ENCODE results near the gene KRT28. TPM values are rescaled to one million over a fixed set of nuclear protein-coding genes. Genes with fewer than 3 reads are reported as not detected.
"Not testable (repeated sequence)": the region's sequence is repeated elsewhere in the genome, so short reads cannot be mapped to it uniquely, and the experiment has no call there.

KRT28 gene
- total and polyA plus RNA-seq, 2 experiments from 2014 or later: not detected

GRCh38 chr17:40753804-40754203, 46.0 kb downstream of the KRT28 start:
- Histone ChIP-seq H3K9me3 (ENCODE audit: low read depth) (no peaks in the 10 kb centered on the region), H3K9ac (no peak overlapping the region), H3K4me3 (no peak overlapping the region), H2AFZ (no peak overlapping the region), H4K20me1 (ENCODE audit: insufficient read depth) (no peaks in the 10 kb centered on the region), H3K4me1 (ENCODE audit: insufficient read depth) (no peaks in the 10 kb centered on the region), H3K4me2 (ENCODE audit: unreplicated experiment) (no peak overlapping the region), H3K79me2 (ENCODE audit: insufficient read depth) (no peaks in the 10 kb centered on the region), H3K27me3 (replicated peaks; ENCODE audit: insufficient read depth) (peaks cover 19% of the 10 kb centered on the region), H3K9me2 (ENCODE audit: insufficient read depth) (no peaks in the 10 kb centered on the region), H3K36me3 (ENCODE audit: low read depth) (no peaks in the 10 kb centered on the region), H3K27ac (no peak overlapping the region), H3F3A (ENCODE audit: insufficient read depth) (no peaks in the 10 kb centered on the region)
- no peak for TF ChIP-seq EZH2phosphoT487 (IDR thresholded peaks at IDR 0.05; ENCODE audit: insufficient read depth, low read depth)
- TF ChIP-seq EZH2 (IDR thresholded peaks at IDR 0.05; ENCODE audit: insufficient read depth, poor library complexity, severe bottlenecking): no peak
- WGBS, 2 experiments (ENCODE audit: low coverage in 1 of 2, low lambda C conversion rate in 2 of 2, missing lambda C conversion rate in 2 of 2): 47 to 60% methylated on average over 3 of the region's 3 CpGs
- DNase-seq: no peak
- in situ Hi-C loops (cut with MboI): no loop called here

GRCh38 chr17:40751065-40751464, 48.7 kb downstream of the KRT28 start:
- TF ChIP-seq EZH2phosphoT487 (IDR thresholded peaks at IDR 0.05; ENCODE audit: insufficient read depth, low read depth): no peak
- TF ChIP-seq EZH2 (IDR thresholded peaks at IDR 0.05; ENCODE audit: insufficient read depth, poor library complexity, severe bottlenecking): no peak
- no peak for DNase-seq
- Histone ChIP-seq H3K27ac (no peak overlapping the region), H3F3A (ENCODE audit: insufficient read depth) (no peaks in the 10 kb centered on the region), H3K4me2 (ENCODE audit: unreplicated experiment) (no peak overlapping the region), H2AFZ (no peak overlapping the region), H3K4me1 (ENCODE audit: insufficient read depth) (no peaks in the 10 kb centered on the region), H3K27me3 (replicated peaks; ENCODE audit: insufficient read depth) (peaks cover 32% of the 10 kb centered on the region), H3K36me3 (ENCODE audit: low read depth) (no peaks in the 10 kb centered on the region), H4K20me1 (ENCODE audit: insufficient read depth) (no peaks in the 10 kb centered on the region), H3K9me3 (ENCODE audit: low read depth) (no peaks in the 10 kb centered on the region), H3K9ac (no peak overlapping the region), H3K4me3 (no peak overlapping the region), H3K79me2 (ENCODE audit: insufficient read depth) (no peaks in the 10 kb centered on the region), H3K9me2 (ENCODE audit: insufficient read depth) (no peaks in the 10 kb centered on the region)
- in situ Hi-C loops (cut with MboI): no loop called here
- 67% methylated on average over 14 of the region's 14 CpGs for WGBS, 2 experiments (ENCODE audit: low coverage in 1 of 2, low lambda C conversion rate in 2 of 2, missing lambda C conversion rate in 2 of 2)

- no peak overlapping the region for H3K4me3 ChIP-seq
- no peaks in the 10 kb centered on the region for H4K20me1 ChIP-seq (ENCODE audit: insufficient read depth)
- no peaks in the 10 kb centered on the region for H3K9me3 ChIP-seq (ENCODE audit: low read depth)
- no peak for TF ChIP-seq EZH2phosphoT487 (IDR thresholded peaks at IDR 0.05; ENCODE audit: insufficient read depth, low read depth)
- TF ChIP-seq EZH2 (IDR thresholded peaks at IDR 0.05; ENCODE audit: insufficient read depth, poor library complexity, severe bottlenecking): no peak
- WGBS, 2 experiments (ENCODE audit: low coverage in 1 of 2, low lambda C conversion rate in 2 of 2, missing lambda C conversion rate in 2 of 2): 68 to 69% methylated on average over 6 of the region's 6 CpGs
- in situ Hi-C loops (cut with MboI): no loop called here
- H2AFZ ChIP-seq: no peak overlapping the region
- H3K9me2 ChIP-seq (ENCODE audit: insufficient read depth): no peaks in the 10 kb centered on the region
- no peak overlapping the region for H3K4me2 ChIP-seq (ENCODE audit: unreplicated experiment)
- H3K9ac ChIP-seq: no peak overlapping the region
- H3K27ac ChIP-seq: no peak overlapping the region
- no peak for DNase-seq
- no peaks in the 10 kb centered on the region for H3K4me1 ChIP-seq (ENCODE audit: insufficient read depth)
- H3K36me3 ChIP-seq (ENCODE audit: low read depth): no peaks in the 10 kb centered on the region
- no peaks in the 10 kb centered on the region for H3K79me2 ChIP-seq (ENCODE audit: insufficient read depth)
- H3K27me3 ChIP-seq (replicated peaks; ENCODE audit: insufficient read depth): peaks cover 33% of the 10 kb centered on the region
- H3F3A ChIP-seq (ENCODE audit: insufficient read depth): no peaks in the 10 kb centered on the region
These were observed 49.4 kb downstream of the KRT28 start for GRCh38 chr17:40750391-40750790.

- 15 to 22% methylated on average over 1 of the region's 1 CpG for WGBS, 2 experiments (ENCODE audit: low coverage in 1 of 2, low lambda C conversion rate in 2 of 2, missing lambda C conversion rate in 2 of 2)
- H3K9me2 ChIP-seq (ENCODE audit: insufficient read depth); H3K27ac ChIP-seq; H3K9ac ChIP-seq; H3F3A ChIP-seq (ENCODE audit: insufficient read depth); H3K36me3 ChIP-seq (ENCODE audit: low read depth); DNase-seq; in situ Hi-C loops (cut with MboI); H3K9me3 ChIP-seq (ENCODE audit: low read depth); H3K4me2 ChIP-seq (ENCODE audit: unreplicated experiment); H3K4me1 ChIP-seq (ENCODE audit: insufficient read depth); H3K79me2 ChIP-seq (ENCODE audit: insufficient read depth); H2AFZ ChIP-seq; H4K20me1 ChIP-seq (ENCODE audit: insufficient read depth); H3K4me3 ChIP-seq: not testable (repeated sequence)
- peaks cover 44% of the 10 kb centered on the region for H3K27me3 ChIP-seq (replicated peaks; ENCODE audit: insufficient read depth)
These were observed 51.1 kb downstream of the KRT28 start for GRCh38 chr17:40748666-40749065.

Other genes starting within 250 kb of the KRT28 start
- gene CCR7, start 234.5 kb downstream of the KRT28 start, total RNA-seq (2014; rRNA removed; shearing (Covaris generic)): not detected in 2 replicates
- 0.68 and 1.2 TPM in 2 replicates for gene CCR7, start 234.5 kb downstream of the KRT28 start, polyA plus RNA-seq (2016; fragmentation: Nextera tagmentation; extraction: Ambion mirVana)
- gene SMARCE1, start 152.1 kb downstream of the KRT28 start, total RNA-seq (2014; rRNA removed; shearing (Covaris generic)): 67.4 and 75.8 TPM in 2 replicates
- 133 and 144 TPM in 2 replicates for gene SMARCE1, start 152.1 kb downstream of the KRT28 start, polyA plus RNA-seq (2016; fragmentation: Nextera tagmentation; extraction: Ambion mirVana)
- gene KRT222, start 134.8 kb downstream of the KRT28 start, total RNA-seq (2014; rRNA removed; shearing (Covaris generic)): not detected in 2 replicates
- not detected in 2 replicates for gene KRT222, start 134.8 kb downstream of the KRT28 start, polyA plus RNA-seq (2016; fragmentation: Nextera tagmentation; extraction: Ambion mirVana)
- not detected in 2 replicates for gene KRT24, start 96.2 kb downstream of the KRT28 start, total RNA-seq (2014; rRNA removed; shearing (Covaris generic))
- not detected in 2 replicates for gene KRT24, start 96.2 kb downstream of the KRT28 start, polyA plus RNA-seq (2016; fragmentation: Nextera tagmentation; extraction: Ambion mirVana)
- not detected in 2 replicates for gene KRT25, start 44.6 kb downstream of the KRT28 start, total RNA-seq (2014; rRNA removed; shearing (Covaris generic))
- not detected in 2 replicates for gene KRT25, start 44.6 kb downstream of the KRT28 start, polyA plus RNA-seq (2016; fragmentation: Nextera tagmentation; extraction: Ambion mirVana)
- not detected in 2 replicates for gene KRT26, start 27.8 kb downstream of the KRT28 start, total RNA-seq (2014; rRNA removed; shearing (Covaris generic))
- gene KRT26, start 27.8 kb downstream of the KRT28 start, polyA plus RNA-seq (2016; fragmentation: Nextera tagmentation; extraction: Ambion mirVana): not detected in 2 replicates
- not detected in 2 replicates for gene KRT27, start 17.4 kb downstream of the KRT28 start, total RNA-seq (2014; rRNA removed; shearing (Covaris generic))
- gene KRT27, start 17.4 kb downstream of the KRT28 start, polyA plus RNA-seq (2016; fragmentation: Nextera tagmentation; extraction: Ambion mirVana): not detected in 2 replicates
- gene KRT10, start 22.7 kb upstream of the KRT28 start, total RNA-seq (2014; rRNA removed; shearing (Covaris generic)): 21.8 and 23.3 TPM in 2 replicates
- gene KRT10, start 22.7 kb upstream of the KRT28 start, polyA plus RNA-seq (2016; fragmentation: Nextera tagmentation; extraction: Ambion mirVana): 141 and 145 TPM in 2 replicates
- not detected in 2 replicates for gene KRT12, start 67.3 kb upstream of the KRT28 start, total RNA-seq (2014; rRNA removed; shearing (Covaris generic))
- gene KRT12, start 67.3 kb upstream of the KRT28 start, polyA plus RNA-seq (2016; fragmentation: Nextera tagmentation; extraction: Ambion mirVana): not detected in 2 replicates
- gene KRT20, start 85.3 kb upstream of the KRT28 start, total RNA-seq (2014; rRNA removed; shearing (Covaris generic)): not detected in 2 replicates
- gene KRT20, start 85.3 kb upstream of the KRT28 start, polyA plus RNA-seq (2016; fragmentation: Nextera tagmentation; extraction: Ambion mirVana): not detected in 2 replicates
- not detected in 2 replicates for gene KRT23, start 137.7 kb upstream of the KRT28 start, total RNA-seq (2014; rRNA removed; shearing (Covaris generic))
- gene KRT23, start 137.7 kb upstream of the KRT28 start, polyA plus RNA-seq (2016; fragmentation: Nextera tagmentation; extraction: Ambion mirVana): 0.13 TPM in 1 of 2 replicates, not detected in the other
- gene KRT39, start 167.0 kb upstream of the KRT28 start, total RNA-seq (2014; rRNA removed; shearing (Covaris generic)): not detected in 2 replicates
- gene KRT39, start 167.0 kb upstream of the KRT28 start, polyA plus RNA-seq (2016; fragmentation: Nextera tagmentation; extraction: Ambion mirVana): not detected in 2 replicates
- not detected in 2 replicates for gene KRT40, start 184.4 kb upstream of the KRT28 start, total RNA-seq (2014; rRNA removed; shearing (Covaris generic))
- gene KRT40, start 184.4 kb upstream of the KRT28 start, polyA plus RNA-seq (2016; fragmentation: Nextera tagmentation; extraction: Ambion mirVana): not detected in 2 replicates
- not detected in 2 replicates for gene KRTAP3-3, start 194.2 kb upstream of the KRT28 start, total RNA-seq (2014; rRNA removed; shearing (Covaris generic))
- gene KRTAP3-3, start 194.2 kb upstream of the KRT28 start, polyA plus RNA-seq (2016; fragmentation: Nextera tagmentation; extraction: Ambion mirVana): not detected in 2 replicates
- not detected in 2 replicates for gene KRTAP3-2, start 199.9 kb upstream of the KRT28 start, total RNA-seq (2014; rRNA removed; shearing (Covaris generic))
- gene KRTAP3-2, start 199.9 kb upstream of the KRT28 start, polyA plus RNA-seq (2016; fragmentation: Nextera tagmentation; extraction: Ambion mirVana): not detected in 2 replicates
- not detected in 2 replicates for gene KRTAP3-1, start 209.2 kb upstream of the KRT28 start, total RNA-seq (2014; rRNA removed; shearing (Covaris generic))
- gene KRTAP3-1, start 209.2 kb upstream of the KRT28 start, polyA plus RNA-seq (2016; fragmentation: Nextera tagmentation; extraction: Ambion mirVana): not detected in 2 replicates
- gene KRTAP1-5, start 227.2 kb upstream of the KRT28 start, total RNA-seq (2014; rRNA removed; shearing (Covaris generic)): 49.2 and 64.1 TPM in 2 replicates
- gene KRTAP1-5, start 227.2 kb upstream of the KRT28 start, polyA plus RNA-seq (2016; fragmentation: Nextera tagmentation; extraction: Ambion mirVana): 127 and 134 TPM in 2 replicates
- not detected in 2 replicates for gene KRTAP1-4, start 230.2 kb upstream of the KRT28 start, total RNA-seq (2014; rRNA removed; shearing (Covaris generic))
- not detected in 2 replicates for gene KRTAP1-4, start 230.2 kb upstream of the KRT28 start, polyA plus RNA-seq (2016; fragmentation: Nextera tagmentation; extraction: Ambion mirVana)
- gene KRTAP1-3, start 234.9 kb upstream of the KRT28 start, total RNA-seq (2014; rRNA removed; shearing (Covaris generic)): not detected in 2 replicates
- not detected in 2 replicates for gene KRTAP1-3, start 234.9 kb upstream of the KRT28 start, polyA plus RNA-seq (2016; fragmentation: Nextera tagmentation; extraction: Ambion mirVana)
- 1.6 and 4.2 TPM in 2 replicates for gene KRTAP1-1, start 241.5 kb upstream of the KRT28 start, total RNA-seq (2014; rRNA removed; shearing (Covaris generic))
- 2.6 and 3.3 TPM in 2 replicates for gene KRTAP1-1, start 241.5 kb upstream of the KRT28 start, polyA plus RNA-seq (2016; fragmentation: Nextera tagmentation; extraction: Ambion mirVana)
- gene KRTAP2-1, start 247.4 kb upstream of the KRT28 start, total RNA-seq (2014; rRNA removed; shearing (Covaris generic)): not detected in 2 replicates
- gene KRTAP2-1, start 247.4 kb upstream of the KRT28 start, polyA plus RNA-seq (2016; fragmentation: Nextera tagmentation; extraction: Ambion mirVana): not detected in 2 replicates

Measured in GM23248 (cell line).